ENCODE results near the gene ERMN. TPM values are rescaled to one million over a fixed set of nuclear protein-coding genes. Genes with fewer than 3 reads are reported as not detected.

ERMN gene
- total RNA-seq, 4 donors from 2014 or later, result 0.38 to 5.0 (median 0.55) TPM

DNA sequence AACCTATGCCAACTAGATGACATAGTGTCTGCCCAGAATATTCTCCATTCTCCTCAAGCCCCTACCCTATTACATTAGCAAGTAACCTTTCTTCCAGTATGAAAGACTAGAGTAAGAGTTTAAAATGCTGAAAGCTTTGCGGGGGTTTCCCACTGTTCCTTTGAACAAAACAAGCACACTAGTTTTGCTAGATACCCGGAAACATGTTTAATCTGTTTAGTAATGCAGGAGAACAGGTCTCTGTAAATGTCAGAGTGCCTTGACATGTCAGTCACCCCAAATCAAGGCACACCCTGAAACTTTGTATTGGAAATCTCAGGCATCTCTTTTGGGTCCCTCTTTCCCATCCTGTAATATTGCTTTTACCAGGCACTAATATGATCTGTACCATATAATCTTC lies 56.6 kb downstream of the ERMN start:
- no peak overlapping the region for H3K27ac ChIP-seq
- H3K4me1 ChIP-seq, result no peaks in the 10 kb centered on the region
- no peak overlapping the region for H3K4me3 ChIP-seq
- no peak for DNase-seq
- no peaks in the 10 kb centered on the region for H3K9me3 ChIP-seq
- H3K27me3 ChIP-seq, result no peaks in the 10 kb centered on the region
- no peak for TF ChIP-seq POLR2A (IDR thresholded peaks at IDR 0.05)
- TF ChIP-seq, protein P1, sequence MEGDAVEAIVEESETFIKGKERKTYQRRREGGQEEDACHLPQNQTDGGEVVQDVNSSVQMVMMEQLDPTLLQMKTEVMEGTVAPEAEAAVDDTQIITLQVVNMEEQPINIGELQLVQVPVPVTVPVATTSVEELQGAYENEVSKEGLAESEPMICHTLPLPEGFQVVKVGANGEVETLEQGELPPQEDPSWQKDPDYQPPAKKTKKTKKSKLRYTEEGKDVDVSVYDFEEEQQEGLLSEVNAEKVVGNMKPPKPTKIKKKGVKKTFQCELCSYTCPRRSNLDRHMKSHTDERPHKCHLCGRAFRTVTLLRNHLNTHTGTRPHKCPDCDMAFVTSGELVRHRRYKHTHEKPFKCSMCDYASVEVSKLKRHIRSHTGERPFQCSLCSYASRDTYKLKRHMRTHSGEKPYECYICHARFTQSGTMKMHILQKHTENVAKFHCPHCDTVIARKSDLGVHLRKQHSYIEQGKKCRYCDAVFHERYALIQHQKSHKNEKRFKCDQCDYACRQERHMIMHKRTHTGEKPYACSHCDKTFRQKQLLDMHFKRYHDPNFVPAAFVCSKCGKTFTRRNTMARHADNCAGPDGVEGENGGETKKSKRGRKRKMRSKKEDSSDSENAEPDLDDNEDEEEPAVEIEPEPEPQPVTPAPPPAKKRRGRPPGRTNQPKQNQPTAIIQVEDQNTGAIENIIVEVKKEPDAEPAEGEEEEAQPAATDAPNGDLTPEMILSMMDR (IDR thresholded peaks at IDR 0.05), result no peak
- no peaks in the 10 kb centered on the region for H3K36me3 ChIP-seq

Other genes with a start within 250 kb of the ERMN start
- 10 to 100 TPM in 2 of 4 donors, 1 to 10 TPM in 2; 6.6 to 20.1 (median 9.2) TPM for gene GALNT5, start 68.1 kb downstream of the ERMN start, total RNA-seq
- 100 to 1,000 TPM in 1 of 4 donors, 10 to 100 TPM in 3; 11.8 to 182 (median 21.0) TPM for gene CYTIP, start 118.3 kb upstream of the ERMN start, total RNA-seq

Measured in Peyer's patch (tissue), 4 donors.